Measurements from ENCODE around the gene CELA3A.
"Not testable (repeated sequence)": the region's sequence is repeated elsewhere in the genome, so short reads cannot be mapped to it uniquely, and the experiment has no call there.

DNA sequence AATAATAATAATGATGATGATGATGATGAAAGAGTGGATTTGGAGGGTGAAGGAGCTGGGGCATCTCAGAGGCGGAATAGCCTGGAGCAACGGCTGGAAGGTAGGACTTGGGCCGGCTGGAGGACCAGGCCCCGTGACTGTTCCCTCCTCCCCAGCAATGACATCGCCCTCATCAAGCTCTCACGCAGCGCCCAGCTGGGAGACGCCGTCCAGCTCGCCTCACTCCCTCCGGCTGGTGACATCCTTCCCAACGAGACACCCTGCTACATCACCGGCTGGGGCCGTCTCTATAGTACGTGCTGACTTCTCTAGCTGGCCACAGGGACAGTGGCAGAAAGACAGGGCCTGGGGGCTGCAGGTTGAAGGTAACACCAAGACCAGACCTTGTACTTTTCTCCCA is 17.9 kb upstream of the CELA3A start:
- TF ChIP-seq, protein P1, sequence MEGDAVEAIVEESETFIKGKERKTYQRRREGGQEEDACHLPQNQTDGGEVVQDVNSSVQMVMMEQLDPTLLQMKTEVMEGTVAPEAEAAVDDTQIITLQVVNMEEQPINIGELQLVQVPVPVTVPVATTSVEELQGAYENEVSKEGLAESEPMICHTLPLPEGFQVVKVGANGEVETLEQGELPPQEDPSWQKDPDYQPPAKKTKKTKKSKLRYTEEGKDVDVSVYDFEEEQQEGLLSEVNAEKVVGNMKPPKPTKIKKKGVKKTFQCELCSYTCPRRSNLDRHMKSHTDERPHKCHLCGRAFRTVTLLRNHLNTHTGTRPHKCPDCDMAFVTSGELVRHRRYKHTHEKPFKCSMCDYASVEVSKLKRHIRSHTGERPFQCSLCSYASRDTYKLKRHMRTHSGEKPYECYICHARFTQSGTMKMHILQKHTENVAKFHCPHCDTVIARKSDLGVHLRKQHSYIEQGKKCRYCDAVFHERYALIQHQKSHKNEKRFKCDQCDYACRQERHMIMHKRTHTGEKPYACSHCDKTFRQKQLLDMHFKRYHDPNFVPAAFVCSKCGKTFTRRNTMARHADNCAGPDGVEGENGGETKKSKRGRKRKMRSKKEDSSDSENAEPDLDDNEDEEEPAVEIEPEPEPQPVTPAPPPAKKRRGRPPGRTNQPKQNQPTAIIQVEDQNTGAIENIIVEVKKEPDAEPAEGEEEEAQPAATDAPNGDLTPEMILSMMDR (IDR thresholded peaks at IDR 0.05; ENCODE audit: low read depth, low read length, missing input control): not testable (repeated sequence)
- not testable (repeated sequence) for TF ChIP-seq YY1 (IDR thresholded peaks at IDR 0.05); EGR1 (IDR thresholded peaks at IDR 0.05; ENCODE audit: low read depth in 2 of 2); SP1 (IDR thresholded peaks at IDR 0.05); RAD21 (IDR thresholded peaks at IDR 0.05); ATF3 (IDR thresholded peaks at IDR 0.05); FOXA1 (IDR thresholded peaks at IDR 0.05); TAF1 (conservative IDR thresholded peaks at IDR 0.05); JUND (IDR thresholded peaks at IDR 0.05)
- TF ChIP-seq, protein P2, sequence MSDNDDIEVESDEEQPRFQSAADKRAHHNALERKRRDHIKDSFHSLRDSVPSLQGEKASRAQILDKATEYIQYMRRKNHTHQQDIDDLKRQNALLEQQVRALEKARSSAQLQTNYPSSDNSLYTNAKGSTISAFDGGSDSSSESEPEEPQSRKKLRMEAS (IDR thresholded peaks at IDR 0.05): not testable (repeated sequence)

Measured in liver (tissue), 3 donors.